GM21526 (cell line): ENCODE results near the gene GSAP.

Source experiments
- ATAC-seq: cut with Tn5 transposase; IDR thresholded peaks from one replicate; pipeline ENCODE4 v1.9.1; 2021; ENCODE audit warnings: moderate library complexity; ENCODE audit not compliant: unreplicated experiment, low FRiP score

The GSAP gene

DNA sequence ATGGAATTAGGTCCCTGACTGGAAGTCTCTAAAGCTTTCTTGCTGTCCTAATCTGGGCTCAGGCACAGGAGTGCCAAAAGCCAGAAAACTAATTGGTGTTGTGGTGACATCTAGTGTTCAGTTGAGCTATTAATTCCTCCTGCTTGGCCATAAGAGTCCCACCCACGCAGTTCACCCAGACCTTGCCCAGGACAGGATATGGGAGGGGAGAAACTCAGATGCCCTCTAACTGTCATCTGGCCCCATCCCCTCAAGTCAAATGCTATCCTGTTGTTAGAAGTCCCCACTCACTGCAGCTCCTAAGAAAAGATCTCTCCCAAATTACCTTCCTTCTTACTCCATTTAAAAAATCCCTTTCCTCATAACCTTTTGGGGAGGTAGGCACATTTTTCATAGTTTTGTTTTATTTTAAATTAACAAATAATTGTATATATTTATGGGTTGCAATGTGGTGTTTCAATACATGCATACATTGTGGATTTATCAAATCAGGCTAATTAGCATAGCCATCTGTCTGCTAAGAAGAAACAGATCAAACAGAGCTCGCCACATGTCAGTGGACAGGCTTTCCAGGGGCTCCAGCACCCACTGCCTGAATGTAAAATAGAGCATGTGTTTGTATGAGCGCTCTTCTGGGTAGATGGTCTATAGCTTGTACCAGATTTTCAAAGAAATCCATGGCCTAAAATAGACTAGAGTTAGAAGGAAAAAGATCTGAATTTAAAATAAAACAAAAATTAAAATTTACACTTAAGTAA lies 84.0 kb downstream of the GSAP start:
- ATAC-seq = peak; percentile 71

DNA sequence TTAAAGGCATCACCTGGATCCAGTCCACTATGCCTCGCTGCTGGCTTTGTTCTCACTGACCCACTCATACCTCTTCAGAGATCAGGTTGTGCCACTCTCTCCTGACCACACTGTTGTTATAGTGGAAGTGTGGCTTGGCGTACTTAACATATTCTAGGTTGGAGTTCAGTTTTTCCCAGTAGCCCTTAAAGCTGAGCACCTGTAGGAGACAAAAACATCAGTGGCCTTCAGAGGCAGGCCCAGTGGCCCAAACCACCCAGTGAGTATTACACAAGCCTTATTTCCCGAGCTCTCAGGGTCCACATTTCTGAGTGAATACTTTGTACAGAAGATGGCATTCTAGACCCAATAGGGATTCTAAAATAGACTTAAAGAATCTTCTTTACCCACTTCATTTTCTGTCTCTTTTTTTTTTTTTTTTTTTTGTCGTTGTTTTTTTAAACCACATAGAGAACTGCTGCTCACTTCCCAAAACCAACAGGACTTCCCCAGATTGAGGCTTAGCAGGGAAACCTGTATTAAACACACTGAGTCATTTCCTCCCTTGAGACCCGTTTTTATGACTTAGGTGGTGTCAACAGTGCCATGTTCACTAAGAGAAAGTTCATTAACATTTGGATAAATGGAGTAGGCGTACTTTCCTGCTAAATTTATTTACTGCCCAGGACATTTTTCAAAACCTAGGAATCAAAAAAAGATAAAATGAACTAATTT lies 85.8 kb downstream of the GSAP start:
- no peak for ATAC-seq

DNA sequence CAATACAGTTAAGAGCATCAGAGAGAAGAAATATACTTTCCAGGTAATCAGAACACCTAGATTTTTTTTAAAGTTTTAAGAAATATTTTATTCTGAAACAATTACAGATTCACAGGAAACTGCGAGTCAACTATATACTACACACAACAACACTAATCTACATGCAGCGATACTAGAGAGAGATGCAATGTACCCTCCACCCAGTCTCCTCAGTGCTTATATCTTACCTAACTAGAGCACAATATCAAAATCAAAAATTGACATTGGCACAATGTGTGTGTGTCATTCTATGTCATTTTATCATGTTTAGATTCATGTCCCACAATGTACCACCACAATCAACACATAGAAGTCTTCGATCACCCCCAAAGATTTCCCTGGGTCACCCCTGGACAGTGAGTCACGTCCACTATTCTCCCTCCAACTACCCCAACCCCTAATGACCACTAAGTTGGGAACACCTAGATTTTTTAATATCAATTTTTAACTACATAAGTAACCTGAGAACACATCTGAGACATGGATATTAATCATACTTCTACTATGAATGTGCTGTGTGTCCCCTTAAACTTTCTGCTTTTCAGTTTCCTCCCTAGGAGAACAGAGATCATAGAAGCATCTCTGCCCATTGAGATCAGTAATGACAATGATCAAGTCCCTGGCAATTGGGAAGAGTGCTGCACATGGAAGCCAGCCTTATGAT lies 86.5 kb downstream of the GSAP start:
- no peak for ATAC-seq

DNA sequence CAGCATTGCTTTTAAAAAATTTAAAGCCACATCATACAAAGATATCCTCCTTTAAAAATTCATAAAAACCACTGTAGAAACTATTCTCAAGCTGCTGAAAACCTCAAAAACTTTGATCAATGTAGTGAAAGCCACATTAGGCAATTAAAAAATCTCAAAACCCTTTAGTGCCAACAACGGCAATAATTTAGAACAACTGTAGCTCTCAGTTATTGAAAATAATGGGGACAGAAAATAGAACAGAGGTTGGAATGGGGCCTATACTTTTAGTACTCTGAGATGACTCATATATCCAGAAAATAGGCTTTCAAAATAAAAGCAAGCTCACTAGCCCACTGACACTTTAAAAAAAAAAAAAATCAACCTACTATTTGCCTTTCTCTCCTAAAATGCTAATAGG lies 87.5 kb downstream of the GSAP start:
- no peak for ATAC-seq

DNA sequence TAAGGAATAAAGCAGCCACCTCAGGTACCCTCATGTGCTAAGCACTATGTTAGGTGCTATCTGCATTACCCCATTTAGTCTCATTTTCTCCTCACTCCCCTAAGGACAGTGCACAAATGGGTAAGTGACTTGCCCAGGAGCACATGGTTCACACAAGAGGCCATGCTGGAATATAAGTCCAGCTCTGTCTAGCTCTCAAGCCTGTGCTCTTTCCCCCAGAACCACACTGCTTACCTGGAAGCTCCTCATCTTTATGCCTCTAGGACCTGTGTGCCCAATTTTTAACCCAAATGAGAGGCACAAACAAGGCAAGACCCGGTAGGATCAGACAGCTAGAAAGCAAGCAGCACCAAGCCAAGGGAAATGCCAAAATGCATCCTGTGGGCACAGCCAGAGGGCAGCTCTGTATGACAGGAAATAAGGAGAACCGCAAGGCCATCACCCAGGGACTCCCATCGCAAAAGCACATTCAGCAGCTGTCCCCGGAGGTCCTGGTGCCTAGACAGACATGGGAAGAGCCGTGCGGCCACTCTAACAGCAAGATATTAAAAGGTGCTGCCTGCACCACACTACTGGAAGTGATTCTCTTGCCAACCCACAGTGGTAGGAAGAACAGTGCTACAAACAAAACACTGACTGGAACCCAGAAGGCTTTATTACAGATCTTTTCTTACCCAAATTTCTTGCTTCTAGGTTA lies 88.1 kb downstream of the GSAP start:
- no peak for ATAC-seq

DNA sequence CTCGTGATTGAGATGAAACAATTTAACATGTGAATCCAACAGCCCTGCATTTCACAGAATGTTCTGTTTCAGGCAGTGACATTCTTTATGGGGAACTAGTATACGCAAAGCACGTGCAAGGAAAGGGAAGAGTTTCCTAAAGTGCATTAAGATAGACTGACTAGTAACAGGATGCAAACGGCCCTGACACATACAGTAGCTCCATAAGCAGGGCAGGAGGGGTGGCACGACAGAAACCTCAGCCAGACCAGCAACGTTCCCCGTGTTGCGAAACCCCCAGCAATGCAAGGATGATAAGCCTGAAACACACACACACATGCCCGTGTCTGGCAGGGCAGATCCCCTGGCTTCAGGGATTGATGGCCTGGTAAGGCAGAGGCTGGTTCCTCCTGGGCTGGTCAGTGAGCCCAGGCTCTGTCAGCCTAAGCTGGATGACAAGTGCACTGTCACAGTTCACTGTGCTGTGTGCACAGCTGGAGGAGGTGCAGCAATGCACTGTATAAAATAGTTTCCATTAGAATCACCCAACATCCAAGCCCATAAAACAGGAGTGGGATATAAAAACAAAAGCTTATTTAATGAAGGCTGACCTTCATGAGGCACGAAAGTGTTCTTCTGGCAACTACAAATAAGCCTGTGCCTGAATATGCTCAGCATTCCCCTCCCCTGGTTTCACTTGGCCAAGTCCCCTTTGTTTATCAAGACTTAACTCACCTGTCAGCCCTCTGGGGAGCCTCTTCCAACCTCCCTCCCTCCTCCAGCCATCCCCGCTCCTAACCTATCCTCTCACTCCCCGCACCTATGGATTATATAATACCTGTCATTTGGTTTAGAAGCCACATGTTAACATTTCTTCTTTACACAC lies 88.8 kb downstream of the GSAP start:
- ATAC-seq = no peak

DNA sequence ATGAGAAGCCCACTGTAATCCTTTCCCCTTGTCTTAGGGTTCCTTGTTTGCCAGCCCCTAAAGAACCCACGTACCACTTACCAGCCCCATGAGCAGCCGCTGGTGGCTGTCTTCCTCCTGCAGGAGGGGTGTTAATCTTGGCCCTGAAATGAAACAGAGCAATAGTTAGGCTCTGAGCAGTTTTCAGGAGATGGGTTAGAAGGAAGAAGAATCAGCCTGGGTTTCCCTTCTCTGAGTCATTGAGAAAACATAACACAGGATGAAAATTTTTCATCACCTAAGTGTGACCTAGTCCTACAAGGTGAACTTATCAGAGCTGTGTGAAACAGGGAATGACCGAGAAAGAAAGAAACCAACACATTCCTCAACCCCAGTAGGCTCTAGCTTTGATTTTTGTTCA lies 90.0 kb downstream of the GSAP start:
- no peak for ATAC-seq

DNA sequence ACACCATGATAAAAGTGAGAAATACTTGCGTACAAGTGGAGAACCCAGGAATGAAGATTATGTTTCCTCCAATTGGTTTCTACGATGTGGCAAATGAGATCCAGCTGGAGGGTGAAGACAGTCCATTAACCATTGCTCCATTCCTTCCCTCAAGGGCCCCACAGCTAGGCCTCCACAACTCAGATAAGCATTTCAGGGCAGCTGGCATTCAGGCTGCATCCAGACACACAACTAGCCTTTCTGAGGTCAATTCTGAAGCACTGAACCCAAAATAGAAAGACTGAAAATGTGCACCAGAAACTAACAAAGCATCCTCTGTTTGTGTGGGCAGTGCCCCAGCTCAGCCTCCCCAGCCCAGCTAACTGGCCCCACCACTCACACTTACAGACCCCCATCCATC lies 94.8 kb downstream of the GSAP start:
- no peak for ATAC-seq

DNA sequence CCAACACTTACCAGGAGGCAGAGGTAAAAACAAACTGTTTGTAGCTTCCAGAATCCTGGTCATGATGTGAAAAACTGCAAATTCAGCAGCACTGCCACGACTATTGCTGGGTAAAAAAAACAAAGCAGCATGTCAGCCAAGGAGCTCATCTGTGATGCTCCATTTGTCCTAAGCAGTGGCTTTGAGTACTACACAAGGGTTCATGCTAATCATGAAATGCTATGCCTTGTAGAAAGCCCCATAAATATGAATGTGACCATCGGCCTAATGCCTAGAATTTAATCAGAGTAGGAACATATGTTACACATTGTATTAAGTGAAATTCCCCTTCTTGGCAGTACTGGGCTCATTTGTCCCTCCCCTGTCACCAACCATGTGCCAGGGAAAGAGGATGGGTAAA lies 95.4 kb downstream of the GSAP start:
- ATAC-seq = no peak

DNA sequence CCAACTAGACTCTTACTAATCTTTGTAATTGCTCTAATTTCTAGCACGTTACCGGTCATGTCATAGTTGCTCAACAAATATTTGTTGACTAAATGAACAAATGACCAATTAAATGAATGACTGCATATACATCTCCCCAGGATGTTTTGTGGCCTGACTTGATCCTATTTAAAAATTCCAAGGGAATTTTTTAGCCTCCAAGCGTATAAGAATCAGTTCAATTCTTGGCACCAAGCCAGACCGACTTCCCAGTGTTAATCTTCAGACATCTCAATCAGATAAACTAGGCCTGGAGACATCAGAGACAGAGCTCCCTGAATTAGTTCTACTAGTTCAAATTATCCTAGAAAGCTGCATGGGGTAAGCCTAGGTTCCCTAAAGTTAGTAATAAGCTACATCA lies 96.0 kb downstream of the GSAP start:
- ATAC-seq = no peak

DNA sequence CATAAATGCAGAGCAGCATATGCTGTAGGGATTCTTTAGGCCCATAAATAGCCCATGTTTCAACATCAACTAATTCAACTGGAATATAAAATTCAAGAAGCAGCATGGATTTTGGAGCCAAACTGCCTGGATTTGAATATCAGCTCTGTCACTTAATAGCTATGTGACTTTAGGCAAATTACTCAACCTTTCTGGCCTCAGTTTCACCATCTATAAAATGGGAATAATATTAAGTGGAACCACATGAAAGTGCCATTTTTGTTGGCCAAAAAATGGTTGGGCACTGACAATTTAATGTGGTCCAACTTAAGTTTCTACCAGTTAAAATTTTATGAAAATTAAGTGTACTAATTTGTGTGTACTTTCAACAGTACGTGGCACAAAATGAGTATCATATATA lies 98.1 kb downstream of the GSAP start:
- no peak for ATAC-seq

DNA sequence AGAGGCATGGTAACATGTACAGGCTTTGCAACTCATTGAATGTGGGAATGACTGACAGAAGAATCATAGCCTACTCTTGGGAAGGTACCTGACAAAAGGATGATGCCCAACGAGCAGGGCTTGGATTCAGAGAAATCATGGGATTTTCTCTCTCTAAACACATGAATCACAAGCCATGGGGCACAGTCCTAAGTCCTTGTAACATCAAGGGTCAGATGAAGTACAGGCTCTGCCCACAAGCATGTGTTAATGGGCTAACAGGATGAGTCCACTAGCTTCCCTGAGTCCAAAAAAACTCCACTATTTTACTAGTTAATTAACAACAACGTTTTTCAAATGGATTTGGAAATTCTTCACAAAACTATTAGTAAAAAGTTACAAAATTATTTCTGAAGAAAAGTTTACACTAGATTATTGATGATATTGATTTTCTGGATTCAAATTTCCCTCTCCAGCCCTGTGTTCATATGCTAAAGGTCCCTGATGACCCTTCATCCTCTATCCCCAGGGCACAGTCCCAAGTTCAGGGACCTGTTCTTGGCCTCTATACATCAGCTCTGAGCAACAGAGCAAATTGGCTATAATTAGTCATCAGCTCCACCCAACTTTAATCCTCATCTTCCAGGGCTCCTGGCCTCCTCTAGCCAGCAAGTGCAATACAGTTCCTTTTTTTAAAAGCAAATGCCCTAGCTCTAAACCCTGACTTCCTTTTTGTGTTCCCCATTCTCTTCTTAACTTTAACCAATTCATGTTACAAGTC lies 99.8 kb downstream of the GSAP start:
- ATAC-seq = no peak

DNA sequence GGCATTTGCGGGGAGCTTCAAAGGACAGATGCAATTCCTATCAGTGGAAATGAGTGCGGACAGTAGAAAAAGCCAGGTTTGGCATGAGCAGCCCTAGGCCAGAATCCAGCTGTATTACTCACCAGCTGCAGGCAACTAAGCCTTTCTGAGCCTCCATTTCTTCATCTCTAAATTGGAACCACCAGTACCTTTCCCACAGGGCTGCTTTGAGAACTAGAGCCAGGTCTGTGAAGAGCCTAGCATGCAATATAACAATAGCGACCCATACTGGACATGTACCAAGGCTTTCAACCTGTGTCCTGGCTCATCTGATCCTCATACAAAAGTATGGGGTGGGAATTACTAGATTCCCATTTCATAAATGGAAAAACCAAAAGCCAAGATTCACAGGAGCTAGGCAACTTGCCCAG lies 101.0 kb downstream of the GSAP start:
- no peak for ATAC-seq

DNA sequence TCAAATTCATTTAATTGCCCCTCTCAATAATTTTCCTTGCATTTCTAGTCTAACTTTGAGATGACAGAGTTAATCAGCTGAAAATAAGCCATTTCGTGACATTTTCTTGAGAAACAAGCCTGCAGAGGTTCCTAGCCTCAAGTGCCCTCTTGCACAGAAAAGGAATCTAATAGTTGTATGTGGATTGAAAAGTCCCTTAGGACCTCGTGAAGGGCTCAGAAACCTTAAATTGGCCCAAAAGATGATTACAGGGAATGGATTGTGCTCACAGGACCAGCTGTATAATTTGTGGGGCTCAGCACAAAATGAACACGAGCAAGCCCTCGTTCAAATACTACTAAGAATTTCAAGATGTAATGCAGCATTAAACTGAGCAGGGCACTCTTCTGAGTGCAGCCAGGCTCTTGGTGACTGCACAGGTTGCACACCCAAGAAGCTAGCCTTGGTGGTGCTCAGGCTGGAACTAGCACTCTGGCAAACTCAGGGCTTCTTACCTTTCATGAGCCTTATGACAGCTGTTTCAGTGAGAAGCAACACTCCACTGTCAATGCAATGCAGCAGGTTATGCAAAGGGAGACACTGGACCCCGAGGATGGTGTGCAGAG lies 102.2 kb downstream of the GSAP start:
- ATAC-seq = no peak

DNA sequence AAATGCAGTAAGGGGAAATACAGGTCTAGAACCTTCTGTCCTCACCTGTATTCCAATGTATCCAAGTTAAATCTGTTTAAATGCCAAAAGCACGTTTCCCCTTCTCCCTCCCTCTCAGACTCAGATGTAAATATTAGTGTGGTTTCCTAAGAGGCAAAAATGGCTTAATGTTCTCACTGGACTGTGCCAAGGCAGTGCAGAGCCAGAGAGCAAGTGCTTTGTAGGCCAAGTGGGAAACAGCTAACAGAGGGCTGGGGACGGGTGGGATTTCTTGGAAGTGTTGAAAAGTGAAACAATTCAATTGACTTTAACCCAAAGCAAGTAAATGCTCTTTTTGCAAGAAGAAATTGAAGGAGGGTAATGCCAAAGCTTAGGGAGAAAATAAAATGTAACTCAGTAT lies 103.1 kb downstream of the GSAP start:
- ATAC-seq = no peak

DNA sequence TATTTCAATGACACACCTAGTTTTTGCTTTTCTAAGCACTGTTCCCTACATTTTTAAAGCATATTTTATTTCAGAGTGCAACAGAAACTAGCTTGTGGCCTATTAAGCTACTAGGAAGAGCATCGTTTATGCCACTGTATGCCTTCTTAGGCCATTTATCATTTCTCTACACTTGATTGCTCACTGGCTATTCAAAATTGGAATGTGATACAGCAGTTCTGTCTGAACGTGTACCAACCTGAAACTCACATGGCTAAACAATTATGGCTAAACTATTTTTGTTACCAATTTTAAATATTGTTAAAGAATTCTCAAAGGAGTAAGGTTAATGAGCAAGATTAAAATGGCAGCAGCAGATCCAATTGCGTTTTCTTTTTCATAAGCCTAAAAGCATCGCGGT lies 105.2 kb downstream of the GSAP start:
- ATAC-seq = no peak

DNA sequence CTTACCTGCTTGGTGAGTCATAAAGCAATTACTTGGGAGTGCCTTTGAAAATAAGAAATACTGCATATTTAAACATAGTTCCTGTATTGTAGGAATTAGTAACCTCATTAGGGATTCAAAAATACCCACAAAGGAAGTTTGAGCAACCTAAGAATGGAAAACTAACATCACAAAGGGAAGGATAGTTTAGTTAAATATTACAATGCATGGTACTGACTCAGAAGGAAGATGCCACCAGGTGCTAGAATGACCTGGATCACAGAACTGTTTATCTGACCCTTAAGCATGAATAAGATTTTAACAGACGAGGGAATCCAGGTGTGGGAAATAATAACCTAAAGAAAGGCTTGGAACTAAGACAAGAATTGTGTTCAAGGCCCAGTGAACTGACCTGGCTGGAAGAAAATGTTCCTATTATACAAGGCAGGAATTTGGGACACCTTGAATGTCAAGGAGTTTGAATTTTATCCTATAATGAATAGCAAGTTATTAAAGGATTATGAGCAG lies 106.4 kb downstream of the GSAP start:
- no peak for ATAC-seq

DNA sequence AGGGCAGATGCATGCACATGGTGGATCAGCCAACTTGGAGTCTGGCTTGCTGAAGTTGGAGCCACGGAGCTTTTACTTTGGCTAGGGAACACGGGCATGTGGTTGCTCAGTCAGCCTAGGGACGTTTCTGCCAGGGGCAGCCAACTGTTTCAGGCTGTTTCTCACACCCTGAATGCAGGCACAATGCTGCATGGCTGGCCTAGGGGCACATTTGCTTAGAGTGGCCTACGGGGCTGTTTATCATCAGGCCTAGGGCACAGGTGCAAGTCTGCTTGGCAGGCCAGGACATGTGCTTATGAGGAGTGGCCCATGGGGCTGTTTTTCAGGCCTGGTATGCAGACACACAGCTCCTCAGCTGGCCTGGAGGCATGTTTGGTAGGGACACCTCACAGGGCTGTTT lies 107.4 kb downstream of the GSAP start:
- no peak for ATAC-seq
